ENCODE results near the gene FAM20C.
A peak's percentile ranks its signal among the peaks of the same experiment; 100 is the strongest.

Gene FAM20C

GRCh38 chr7:191981-192649 is at the start of gene FAM20C:
Gene FAM20C, plus strand, starts transcription at chr7:192571. Its CDS starts 629 bp downstream, at chr7:193200.
- intact Hi-C loops (cut with DNase I; ENCODE audit: low total_unique reads), result loop anchor here (5.0 kb wide), 2 partner anchors 40 to 45 kb away; no protein-coding TSS in a partner anchor
- H3K4me1 ChIP-seq, result peaks cover 0 to 48% (median 40%) of the 10 kb centered on the region in 4 donors

GRCh38 chr7:143145-143751 is 49.1 kb upstream of the FAM20C start:
- TF ChIP-seq, protein P1, sequence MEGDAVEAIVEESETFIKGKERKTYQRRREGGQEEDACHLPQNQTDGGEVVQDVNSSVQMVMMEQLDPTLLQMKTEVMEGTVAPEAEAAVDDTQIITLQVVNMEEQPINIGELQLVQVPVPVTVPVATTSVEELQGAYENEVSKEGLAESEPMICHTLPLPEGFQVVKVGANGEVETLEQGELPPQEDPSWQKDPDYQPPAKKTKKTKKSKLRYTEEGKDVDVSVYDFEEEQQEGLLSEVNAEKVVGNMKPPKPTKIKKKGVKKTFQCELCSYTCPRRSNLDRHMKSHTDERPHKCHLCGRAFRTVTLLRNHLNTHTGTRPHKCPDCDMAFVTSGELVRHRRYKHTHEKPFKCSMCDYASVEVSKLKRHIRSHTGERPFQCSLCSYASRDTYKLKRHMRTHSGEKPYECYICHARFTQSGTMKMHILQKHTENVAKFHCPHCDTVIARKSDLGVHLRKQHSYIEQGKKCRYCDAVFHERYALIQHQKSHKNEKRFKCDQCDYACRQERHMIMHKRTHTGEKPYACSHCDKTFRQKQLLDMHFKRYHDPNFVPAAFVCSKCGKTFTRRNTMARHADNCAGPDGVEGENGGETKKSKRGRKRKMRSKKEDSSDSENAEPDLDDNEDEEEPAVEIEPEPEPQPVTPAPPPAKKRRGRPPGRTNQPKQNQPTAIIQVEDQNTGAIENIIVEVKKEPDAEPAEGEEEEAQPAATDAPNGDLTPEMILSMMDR (IDR thresholded peaks at IDR 0.05), result no peak
- peak in 1 of 2 donors; percentile 57 for DNase-seq
- peak overlapping the region; percentile 74 to 75 for H3K27ac ChIP-seq
- no peaks in the 10 kb centered on the region for H3K36me3 ChIP-seq
- intact Hi-C loops (cut with DNase I; ENCODE audit: low total_unique reads), result no loop called here
- no peaks in the 10 kb centered on the region for H3K27me3 ChIP-seq
- H3K9me3 ChIP-seq, result no peaks in the 10 kb centered on the region
- no peak overlapping the region for H3K4me3 ChIP-seq
- peaks cover 4 to 33% (median 19%) of the 10 kb centered on the region in 4 donors for H3K4me1 ChIP-seq

More at GRCh38 chr7:191981-192649, at the start of gene FAM20C:
- TF ChIP-seq, protein P1 (IDR thresholded peaks at IDR 0.05), result no peak
- peak; percentile 83 to 95 for DNase-seq
- Histone ChIP-seq H3K27ac (peak within 1 kb of the TSS; percentile 83 to 89), H3K9me3 (no peaks in the 10 kb centered on the region), H3K4me3 (peak within 1 kb of the TSS; percentile 64 to 65), H3K36me3 (peaks cover 19 to 21% (median 20%) of the 10 kb centered on the region in 3 donors), H3K27me3 (no peaks in the 10 kb centered on the region)

- Histone ChIP-seq H3K27me3 (no peaks in the 10 kb centered on the region), H3K36me3 (no peaks in the 10 kb centered on the region), H3K4me1 (peaks cover 4 to 38% (median 19%) of the 10 kb centered on the region in 4 donors), H3K27ac (peak overlapping the region; percentile 74 to 75), H3K9me3 (no peaks in the 10 kb centered on the region), H3K4me3 (no peak overlapping the region)
- intact Hi-C loops (cut with DNase I; ENCODE audit: low total_unique reads), result no loop called here
- peak in 1 of 2 donors; percentile 62 for DNase-seq
- TF ChIP-seq, protein P1 (IDR thresholded peaks at IDR 0.05), result no peak
Measured at GRCh38 chr7:143811-144453, 48.4 kb upstream of the FAM20C start.

DNA sequence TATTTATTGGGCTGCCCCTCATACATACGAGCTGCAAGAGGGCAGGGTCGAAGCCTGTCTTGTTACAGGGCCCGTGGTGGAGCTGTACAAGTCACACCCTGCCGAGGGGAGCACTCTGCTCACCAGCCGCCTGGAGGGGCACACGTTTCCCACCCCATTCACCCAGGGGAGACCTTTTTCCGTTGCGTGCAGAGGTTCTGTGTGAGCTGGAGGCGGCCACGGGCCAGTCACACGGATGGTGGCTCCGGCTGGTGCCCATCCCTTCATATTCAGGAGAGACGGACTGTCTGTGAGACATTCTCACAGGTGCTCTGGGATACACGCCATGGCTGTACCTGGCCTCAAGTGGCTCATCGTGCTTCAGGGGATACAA is 47.9 kb upstream of the FAM20C start:
- intact Hi-C loops (cut with DNase I; ENCODE audit: low total_unique reads), result no loop called here
- DNase-seq, result peak in 1 of 2 donors; percentile 51
- H3K4me1 ChIP-seq, result peaks cover 4 to 38% (median 19%) of the 10 kb centered on the region in 4 donors

GRCh38 chr7:145863-146262 is 46.5 kb upstream of the FAM20C start:
- H3K4me1 ChIP-seq, result peaks cover 4 to 47% (median 26%) of the 10 kb centered on the region in 4 donors
- no peak overlapping the region for H3K4me3 ChIP-seq
- no peak overlapping the region for H3K27ac ChIP-seq
- H3K36me3 ChIP-seq, result no peaks in the 10 kb centered on the region
- no peak for DNase-seq
- intact Hi-C loops (cut with DNase I; ENCODE audit: low total_unique reads), result loop anchor here (5.0 kb wide), 1 partner anchor 46 kb away; the partner anchor contains the start of gene FAM20C
- H3K9me3 ChIP-seq, result no peaks in the 10 kb centered on the region
- TF ChIP-seq, protein P1 (IDR thresholded peaks at IDR 0.05), result no peak
- H3K27me3 ChIP-seq, result no peaks in the 10 kb centered on the region

More for the DNA sequence above, 47.9 kb upstream of the FAM20C start:
- Histone ChIP-seq H3K27ac (peak overlapping the region; percentile 11 to 75), H3K4me3 (no peak overlapping the region), H3K36me3 (no peaks in the 10 kb centered on the region), H3K27me3 (no peaks in the 10 kb centered on the region), H3K9me3 (no peaks in the 10 kb centered on the region)
- TF ChIP-seq, protein P1 (IDR thresholded peaks at IDR 0.05), result no peak

Measured in tibial artery (tissue), 4 donors.